Prostate gland (tissue), 2 donors: ENCODE data around the gene TMEM60. TPM values are rescaled to one million over a fixed set of nuclear protein-coding genes. Genes with fewer than 3 reads are reported as not detected.

Source experiments
- DNase-seq: peaks from one replicate; pipeline ENCODE4 v3.0.0-alpha.2; 2019; ENCODE audit warnings: low spot score
- H3K27ac ChIP-seq, 2 donors: fragments of 200-600 bp; sonication (generic); 2 replicates each; pipeline ENCODE4 v1.5.1; 2017 to 2019
- H3K27me3 ChIP-seq: fragments of 200-600 bp; sonication (generic); replicated peaks from 2 replicates; pipeline ENCODE4 v1.5.1; 2019; ENCODE audit not compliant: insufficient read depth
- H3K36me3 ChIP-seq, 2 donors: fragments of 200-600 bp; sonication (generic); 1 replicate in 1 of 2; 2 replicates in 1 of 2; pipeline versions ENCODE4 v1.5.1 to v1.8.1; 2017 to 2019
- H3K4me1 ChIP-seq: fragments of 200-600 bp; sonication (generic); replicated peaks from 2 replicates; pipeline ENCODE4 v1.5.1; 2019
- H3K4me3 ChIP-seq, 2 donors: fragments of 200-600 bp; sonication (generic); 2 replicates each; pipeline ENCODE4 v1.5.1; 2017 to 2019
- H3K9me3 ChIP-seq: fragments of 200-600 bp; sonication (generic); 2 replicates; pipeline ENCODE4 v1.5.1; 2017
- POLR2A ChIP-seq: fragments of 450-650 bp; IDR thresholded peaks from one replicate; pipeline ENCODE4 v1.6.1; 2016; ENCODE audit warnings: antibody characterized with exemption, mild to moderate bottlenecking
- POLR2AphosphoS5 ChIP-seq: sonication (generic); formaldehyde crosslinking; IDR thresholded peaks from one replicate; pipeline ENCODE4 v1.6.1; 2017; ENCODE audit warnings: antibody characterized with exemption
- WGBS: methylation state at CpG from one replicate; pipeline ENCODE4 v1.1.5; 2018; 5-methylcytosine and 5-hydroxymethylcytosine counted together
- intact Hi-C: fragments of 100-400 bp; cut with DNase I; formaldehyde crosslinking; loops from one replicate; pipeline ENCODE4 v1.14.2; 2022
- total RNA-seq, 2 donors: library from RNA; depleted of rRNA; stranded (reverse); fragments of >200 nt; gene quantifications; one replicate each; pipeline ENCODE4 v1.1.0, GENCODE V29; 2016
- TF ChIP-seq, protein P1 (sequence below), 4 experiments: fragments of 200-600 bp in 2 of 4; fragments of 450-650 bp in 2 of 4; sonication (generic) in 2 of 4; IDR thresholded peaks; 1 replicate in 3 of 4; 2 replicates in 1 of 4; pipeline ENCODE4 v1.5.1; 2016 to 2019; ENCODE audit warnings: antibody characterized with exemption in 4 of 4, mild to moderate bottlenecking in 2 of 4, moderate library complexity in 2 of 4

The TMEM60 gene, protein sequence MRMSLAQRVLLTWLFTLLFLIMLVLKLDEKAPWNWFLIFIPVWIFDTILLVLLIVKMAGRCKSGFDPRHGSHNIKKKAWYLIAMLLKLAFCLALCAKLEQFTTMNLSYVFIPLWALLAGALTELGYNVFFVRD
- total RNA-seq, result 10 to 100 TPM; 17.5 to 20.6 TPM

DNA sequence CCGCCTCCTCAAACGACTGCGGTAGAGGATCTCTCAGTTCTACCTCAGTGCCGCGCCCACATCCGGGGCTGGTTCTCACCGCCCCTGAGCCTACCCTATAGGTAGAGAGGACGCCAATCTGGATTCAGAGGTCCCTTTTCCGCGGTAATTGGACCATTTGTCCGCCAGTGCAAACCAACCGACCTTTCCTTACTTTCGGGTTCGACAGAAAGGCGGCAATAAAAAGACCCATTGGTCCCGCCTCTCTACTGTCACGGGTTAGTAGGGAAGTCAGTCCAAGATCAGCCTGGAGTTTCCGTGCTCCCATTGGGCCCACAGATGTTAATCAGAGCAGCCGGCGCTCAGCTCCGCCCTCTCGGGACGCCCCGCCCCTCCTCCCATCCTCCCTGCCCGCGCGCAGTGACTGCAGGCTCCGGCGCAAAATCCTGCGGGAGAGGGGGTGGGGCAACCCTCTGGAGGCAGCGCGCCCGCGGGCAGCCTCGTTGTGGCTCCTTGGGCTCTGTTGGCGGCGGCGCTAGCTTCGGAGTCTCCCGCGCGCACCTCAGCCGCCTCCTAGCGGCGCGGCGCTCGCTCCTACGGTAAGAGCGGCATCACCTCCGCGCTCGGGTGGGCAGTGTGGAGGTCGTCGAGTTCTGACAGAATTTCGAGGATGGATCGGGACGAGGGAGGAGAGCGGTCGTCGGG, at the start of gene TMEM60, which contains the start of gene PHTF2:
TMEM60 (minus strand) TSS at position 41 of the 684 bp plus-strand sequence. CDS start 4,061 bp downstream, outside the sequence.
PHTF2 (plus strand) TSS at position 380 of the 684 bp plus-strand sequence.
- Histone ChIP-seq H3K9me3 (no peaks in the 10 kb centered on the region), H3K4me3 (peak within 1 kb of the TSS; percentile 84 to 88), H3K36me3 (no peaks in the 10 kb centered on the region), H3K27ac (peak within 1 kb of the TSS; percentile 86 to 88), H3K4me1 (peaks cover 12% of the 10 kb centered on the region), H3K27me3 (no peaks in the 10 kb centered on the region)
- intact Hi-C loops, result loop anchor here (2.0 to 5.0 kb wide), 2 partner anchors 102 to 261 kb away; partner anchors contain the start of genes PTPN12 and RSBN1L
- WGBS, result under 1% methylated on average over 61 of the region's 61 CpGs
- TF ChIP-seq, protein P1, sequence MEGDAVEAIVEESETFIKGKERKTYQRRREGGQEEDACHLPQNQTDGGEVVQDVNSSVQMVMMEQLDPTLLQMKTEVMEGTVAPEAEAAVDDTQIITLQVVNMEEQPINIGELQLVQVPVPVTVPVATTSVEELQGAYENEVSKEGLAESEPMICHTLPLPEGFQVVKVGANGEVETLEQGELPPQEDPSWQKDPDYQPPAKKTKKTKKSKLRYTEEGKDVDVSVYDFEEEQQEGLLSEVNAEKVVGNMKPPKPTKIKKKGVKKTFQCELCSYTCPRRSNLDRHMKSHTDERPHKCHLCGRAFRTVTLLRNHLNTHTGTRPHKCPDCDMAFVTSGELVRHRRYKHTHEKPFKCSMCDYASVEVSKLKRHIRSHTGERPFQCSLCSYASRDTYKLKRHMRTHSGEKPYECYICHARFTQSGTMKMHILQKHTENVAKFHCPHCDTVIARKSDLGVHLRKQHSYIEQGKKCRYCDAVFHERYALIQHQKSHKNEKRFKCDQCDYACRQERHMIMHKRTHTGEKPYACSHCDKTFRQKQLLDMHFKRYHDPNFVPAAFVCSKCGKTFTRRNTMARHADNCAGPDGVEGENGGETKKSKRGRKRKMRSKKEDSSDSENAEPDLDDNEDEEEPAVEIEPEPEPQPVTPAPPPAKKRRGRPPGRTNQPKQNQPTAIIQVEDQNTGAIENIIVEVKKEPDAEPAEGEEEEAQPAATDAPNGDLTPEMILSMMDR (IDR thresholded peaks at IDR 0.05), result peak in 3 of 4 experiments; percentile 60 to 67 (median 62)
- TF ChIP-seq POLR2AphosphoS5 (peak; percentile 92), POLR2A (peak; percentile 90)
- DNase-seq, result peak; percentile 99

DNA sequence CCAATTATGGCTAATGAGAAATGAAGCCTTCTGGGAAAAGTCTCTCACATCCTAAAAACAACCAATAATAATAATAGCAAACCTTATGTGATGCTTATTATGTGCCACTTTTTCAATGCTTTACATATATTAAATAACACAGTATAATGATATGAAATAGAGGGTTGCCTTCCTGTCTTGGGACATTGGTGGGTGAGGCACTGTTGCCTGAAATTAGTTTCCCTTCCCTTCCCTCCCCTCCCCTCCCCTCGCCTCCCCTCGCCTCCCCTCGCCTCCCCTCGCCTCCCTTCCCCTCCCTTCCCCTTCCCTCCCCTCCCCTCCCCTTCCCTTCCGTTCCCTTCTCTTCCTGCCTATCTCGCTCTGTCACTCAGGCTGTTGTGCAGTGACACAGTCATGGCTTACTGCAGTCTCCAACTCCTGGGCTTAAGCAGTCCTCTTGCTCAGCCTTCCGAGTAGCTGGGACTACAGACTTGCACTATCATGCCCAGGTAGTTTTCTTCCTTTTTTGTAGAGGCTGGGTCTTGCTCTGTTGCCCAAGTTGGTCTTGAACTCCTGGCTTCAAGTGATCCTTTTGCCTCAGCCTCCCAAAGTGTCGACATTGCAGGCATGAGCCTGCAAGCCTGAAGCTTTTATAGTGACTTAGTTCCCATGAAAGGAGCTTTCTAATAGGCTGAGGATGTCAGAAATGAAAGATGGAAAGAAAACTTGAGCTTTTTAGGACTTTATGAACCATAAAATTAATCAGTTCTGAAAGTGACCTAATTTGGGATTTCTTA, 48.3 kb upstream of the TMEM60 start:
- TF ChIP-seq, protein P1 (IDR thresholded peaks at IDR 0.05), result no peak
- TF ChIP-seq POLR2AphosphoS5 (no peak), POLR2A (no peak)
- H3K36me3 ChIP-seq, result no peaks in the 10 kb centered on the region
- H3K4me3 ChIP-seq, result no peak overlapping the region
- H3K9me3 ChIP-seq, result no peaks in the 10 kb centered on the region
- H3K4me1 ChIP-seq, result no peaks in the 10 kb centered on the region
- H3K27ac ChIP-seq, result no peak overlapping the region
- no peaks in the 10 kb centered on the region for H3K27me3 ChIP-seq
- intact Hi-C loops, result no loop called here
- WGBS, result 92% methylated on average over 8 of the region's 8 CpGs
- no peak for DNase-seq

DNA sequence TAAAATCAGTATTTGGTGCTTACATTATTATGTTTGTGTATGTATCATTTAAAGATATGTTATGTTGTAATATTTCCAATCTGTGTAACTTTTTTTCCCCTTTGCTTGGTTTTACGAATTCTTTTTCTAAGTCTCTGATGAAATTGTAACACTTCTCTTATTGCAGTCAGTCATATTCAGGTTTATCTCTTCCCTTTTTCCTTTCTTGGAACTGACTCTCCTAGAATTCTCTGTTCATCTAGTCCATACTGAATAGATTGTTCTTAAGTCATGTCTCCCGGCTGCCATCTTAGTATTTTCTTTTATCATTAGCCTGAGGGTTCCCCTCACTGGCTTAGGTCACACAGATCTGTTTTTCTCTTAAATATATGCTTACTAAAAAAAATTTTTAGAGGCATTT, 45.0 kb upstream of the TMEM60 start:
- no peaks in the 10 kb centered on the region for H3K4me1 ChIP-seq
- no peaks in the 10 kb centered on the region for H3K9me3 ChIP-seq
- WGBS, result 93% methylated on average over 2 of the region's 2 CpGs

DNA sequence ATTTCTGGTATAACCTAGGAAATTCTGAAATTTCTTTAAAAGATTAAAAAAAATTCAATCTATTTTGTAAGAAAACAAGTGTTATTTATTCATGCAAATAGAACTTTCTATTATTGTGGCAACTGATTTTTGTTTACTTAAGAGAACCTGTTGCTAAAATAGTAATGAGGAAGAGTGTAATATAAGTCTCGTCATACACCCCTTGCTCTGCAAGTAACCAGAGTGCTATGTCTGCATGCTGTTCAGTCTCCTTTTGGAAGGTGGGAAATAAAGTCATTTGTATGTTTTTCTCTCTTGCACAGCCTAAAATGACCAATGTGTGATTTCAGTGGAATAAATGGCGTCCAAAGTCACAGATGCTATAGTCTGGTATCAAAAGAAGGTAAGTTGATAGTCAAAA, 41.7 kb upstream of the TMEM60 start:
- no peak overlapping the region for H3K4me3 ChIP-seq
- no peak for TF ChIP-seq POLR2A
- intact Hi-C loops, result no loop called here
- no peaks in the 10 kb centered on the region for H3K4me1 ChIP-seq
- 97% methylated on average over 2 of the region's 2 CpGs for WGBS
- H3K27ac ChIP-seq, result no peak overlapping the region
- no peaks in the 10 kb centered on the region for H3K36me3 ChIP-seq
- no peak for DNase-seq
- no peaks in the 10 kb centered on the region for H3K9me3 ChIP-seq
- H3K27me3 ChIP-seq, result no peaks in the 10 kb centered on the region

More for the DNA sequence above, 45.0 kb upstream of the TMEM60 start:
- TF ChIP-seq, protein P1 (IDR thresholded peaks at IDR 0.05), result no peak
- no peak for TF ChIP-seq POLR2AphosphoS5
- TF ChIP-seq POLR2A, result no peak
- H3K27me3 ChIP-seq, result no peaks in the 10 kb centered on the region
- intact Hi-C loops, result no loop called here
- no peak overlapping the region for H3K27ac ChIP-seq
- H3K36me3 ChIP-seq, result no peaks in the 10 kb centered on the region
- no peak overlapping the region for H3K4me3 ChIP-seq
- DNase-seq, result no peak

DNA sequence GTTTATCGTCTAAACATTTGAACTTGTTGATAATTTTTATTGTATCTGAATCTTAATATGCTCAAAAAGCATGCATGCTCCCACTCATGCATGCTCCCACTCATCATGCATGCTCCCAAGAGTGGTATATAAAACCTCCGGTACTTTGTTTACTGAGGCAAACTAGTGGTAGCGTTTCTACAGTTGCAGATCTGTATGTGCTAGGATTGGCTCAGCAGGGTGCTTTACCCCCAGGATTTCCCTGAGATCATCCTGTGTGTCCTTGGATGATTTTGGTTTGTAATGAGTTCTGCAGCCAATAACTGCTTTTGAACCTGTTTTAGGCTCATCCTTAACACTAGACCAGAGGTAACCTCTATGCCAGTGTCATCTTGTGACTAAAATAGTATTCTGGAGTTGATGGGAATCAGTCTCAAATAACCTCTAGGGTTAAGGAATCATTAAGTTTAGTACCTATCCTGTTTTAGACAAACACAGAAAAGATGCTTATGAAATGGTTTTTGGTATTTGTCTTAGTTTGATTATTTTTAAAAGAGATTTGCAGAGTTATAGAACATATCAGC, 40.8 kb upstream of the TMEM60 start:
- Histone ChIP-seq H3K27ac (no peak overlapping the region), H3K4me3 (no peak overlapping the region), H3K27me3 (no peaks in the 10 kb centered on the region), H3K36me3 (no peaks in the 10 kb centered on the region), H3K4me1 (no peaks in the 10 kb centered on the region), H3K9me3 (no peaks in the 10 kb centered on the region)
- 75% methylated on average over 3 of the region's 3 CpGs for WGBS
- intact Hi-C loops, result no loop called here
- TF ChIP-seq, protein P1 (IDR thresholded peaks at IDR 0.05), result no peak
- TF ChIP-seq POLR2A (no peak), POLR2AphosphoS5 (no peak)
- DNase-seq, result no peak
